ENCODE measurements around the gene IFT80.

Gene IFT80

DNA sequence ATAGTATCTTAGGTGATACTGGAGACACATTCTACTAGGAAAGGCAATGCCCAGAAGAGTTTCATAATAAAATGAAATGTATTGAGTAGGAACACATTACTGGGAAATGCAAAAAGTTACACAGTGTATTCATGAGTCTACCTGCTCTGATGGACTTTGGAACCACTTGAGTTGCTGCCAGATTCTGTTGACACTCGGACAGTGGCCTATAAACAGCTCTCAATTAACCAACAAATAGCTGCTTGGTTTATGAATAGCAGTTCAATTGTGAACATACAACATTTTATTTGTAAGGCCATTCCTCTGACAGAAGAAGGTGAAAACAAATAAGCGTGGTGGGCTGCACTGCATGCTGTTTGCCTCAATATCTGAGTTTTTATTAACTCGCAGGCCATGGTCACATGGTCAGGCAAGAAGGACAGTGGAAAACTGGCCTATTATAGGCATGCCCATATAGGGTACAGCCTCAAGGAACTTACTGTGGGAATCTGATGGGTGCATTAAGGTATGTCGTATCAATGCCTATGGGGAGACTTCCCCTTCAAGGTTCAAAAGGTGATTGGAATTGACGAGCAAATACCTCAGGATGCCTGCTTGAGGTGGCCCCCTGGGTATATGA is 107.6 kb downstream of the IFT80 start:
- TF ChIP-seq GATA2 (IDR thresholded peaks at IDR 0.05; ENCODE audit: low read depth, low read length) (no peak), GATA3 (IDR thresholded peaks at IDR 0.05; ENCODE audit: low read depth, low read length) (no peak)

DNA sequence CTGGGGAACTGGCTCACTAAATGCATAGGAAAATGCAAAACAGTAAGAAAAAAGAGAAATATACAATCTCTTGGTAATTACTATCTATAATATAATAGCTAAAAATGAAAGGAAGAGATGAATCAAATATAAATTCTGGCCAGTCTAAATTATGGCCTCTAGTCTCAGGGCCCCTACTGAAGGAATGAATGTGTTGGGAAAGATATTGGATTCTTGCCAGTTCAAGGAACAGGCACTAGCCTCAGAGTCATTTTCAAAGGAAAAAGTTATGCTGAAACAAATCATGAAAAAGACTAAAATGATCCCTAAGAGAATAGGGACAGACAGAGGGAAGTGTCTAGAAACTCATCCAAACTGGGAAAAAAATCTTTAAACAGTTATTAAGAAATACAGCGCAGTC is 111.4 kb downstream of the IFT80 start:
- TF ChIP-seq GATA3 (IDR thresholded peaks at IDR 0.05; ENCODE audit: low read depth, low read length) (no peak), GATA2 (IDR thresholded peaks at IDR 0.05; ENCODE audit: low read depth, low read length) (no peak)

DNA sequence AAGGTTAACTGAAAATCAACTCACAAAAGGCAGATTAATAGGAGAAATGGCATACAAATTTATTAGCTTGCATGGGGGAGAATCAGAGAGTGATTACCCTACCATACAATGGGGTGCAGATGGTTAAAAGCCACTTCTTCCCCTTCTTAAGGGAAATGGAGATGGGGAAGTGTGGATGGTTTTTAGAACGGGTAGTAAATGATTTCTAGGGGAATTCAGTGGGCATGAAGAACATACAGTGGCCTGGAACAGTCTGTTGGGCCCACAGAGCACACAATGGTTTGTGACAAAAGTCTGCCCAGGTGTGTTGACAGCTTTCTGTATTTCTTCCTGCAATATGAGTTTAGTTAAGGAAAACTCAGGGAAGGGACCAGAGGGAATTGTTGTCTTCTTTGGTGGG is 112.8 kb downstream of the IFT80 start:
- TF ChIP-seq GATA3 (IDR thresholded peaks at IDR 0.05; ENCODE audit: low read depth, low read length) = no peak
- TF ChIP-seq GATA2 (IDR thresholded peaks at IDR 0.05; ENCODE audit: low read depth, low read length) = no peak

DNA sequence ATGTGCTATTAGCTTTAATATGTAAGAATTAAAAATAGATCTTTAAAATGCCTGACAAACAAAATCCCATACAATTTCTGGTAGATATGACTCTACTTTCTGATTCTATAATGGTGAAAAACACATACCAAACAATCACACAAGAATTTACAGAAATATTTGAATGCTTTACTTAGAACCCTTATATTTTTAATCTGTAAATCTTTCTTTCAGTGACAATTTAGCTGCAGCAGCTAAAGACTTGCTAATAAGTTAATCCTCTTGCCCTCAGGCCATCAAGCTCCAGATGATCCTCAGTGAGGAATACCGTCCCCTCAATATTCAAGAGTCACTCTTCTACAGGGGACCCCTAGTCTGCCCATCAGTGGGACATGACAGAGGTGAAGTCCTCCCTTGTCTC is 118.2 kb downstream of the IFT80 start:
- TF ChIP-seq GATA3 (IDR thresholded peaks at IDR 0.05; ENCODE audit: low read depth, low read length) (no peak), GATA2 (IDR thresholded peaks at IDR 0.05; ENCODE audit: low read depth, low read length) (no peak)

DNA sequence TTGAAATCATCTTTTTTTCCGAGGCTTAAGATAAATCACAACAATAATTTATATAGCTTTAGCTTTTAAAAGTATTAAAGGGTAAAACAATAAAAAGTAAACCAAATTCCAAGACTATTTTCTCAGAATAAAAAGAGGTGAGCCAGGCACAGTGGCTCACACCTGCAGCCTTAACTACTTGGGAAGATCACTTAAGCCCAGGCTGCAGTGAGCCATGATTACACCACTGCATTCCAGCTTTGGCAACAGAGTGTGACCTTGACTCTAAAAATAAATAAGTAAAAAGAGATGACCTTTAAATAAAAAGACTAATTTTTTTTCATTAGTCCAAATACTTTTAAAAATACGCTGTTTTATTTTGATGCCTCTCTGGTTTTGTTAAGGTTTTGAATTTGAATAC is 119.4 kb downstream of the IFT80 start:
- TF ChIP-seq GATA3 (IDR thresholded peaks at IDR 0.05; ENCODE audit: low read depth, low read length) = no peak

DNA sequence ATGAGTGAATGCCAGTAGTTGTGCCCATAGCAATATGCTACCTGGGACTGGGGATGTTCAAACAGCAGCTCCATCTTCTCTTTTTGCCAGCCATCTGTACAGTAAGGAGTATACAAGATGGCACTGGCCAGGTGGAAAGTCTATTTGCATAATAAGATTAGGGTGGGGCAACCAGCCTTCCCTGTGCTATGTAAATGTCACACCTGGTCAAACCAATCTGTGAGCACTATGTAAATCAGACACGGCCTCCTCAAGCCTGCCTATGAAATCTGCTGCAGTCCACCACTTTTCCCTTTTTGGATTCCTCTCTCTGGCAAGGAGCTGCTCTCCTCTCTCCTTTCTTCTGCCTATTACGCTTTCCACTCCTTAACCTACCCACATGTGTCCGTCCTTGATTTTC is 120.8 kb downstream of the IFT80 start:
- TF ChIP-seq GATA2 (IDR thresholded peaks at IDR 0.05; ENCODE audit: low read depth, low read length) (no peak), GATA3 (IDR thresholded peaks at IDR 0.05; ENCODE audit: low read depth, low read length) (no peak)

DNA sequence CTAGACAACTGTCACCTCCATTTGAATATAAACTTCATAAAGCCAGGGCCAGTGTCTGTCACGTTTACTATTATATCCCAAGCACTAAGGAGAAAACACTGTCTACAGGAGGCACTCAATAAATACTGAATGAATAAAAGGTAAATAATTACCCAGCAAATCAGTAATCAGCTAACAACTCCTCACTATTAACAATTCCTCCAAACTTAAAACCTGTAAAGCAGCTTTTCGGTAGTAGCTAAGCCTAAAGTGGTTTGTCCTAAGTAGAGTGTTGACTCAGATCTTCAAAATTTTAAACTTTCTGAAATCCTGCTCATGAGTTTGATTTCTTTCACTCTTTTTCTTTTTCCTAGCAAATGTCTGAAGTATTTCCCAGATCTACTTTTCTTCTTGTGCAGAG is 133.9 kb downstream of the IFT80 start:
- TF ChIP-seq GATA3 (IDR thresholded peaks at IDR 0.05; ENCODE audit: low read depth, low read length) = no peak
- TF ChIP-seq GATA2 (IDR thresholded peaks at IDR 0.05; ENCODE audit: low read depth, low read length) = no peak

DNA sequence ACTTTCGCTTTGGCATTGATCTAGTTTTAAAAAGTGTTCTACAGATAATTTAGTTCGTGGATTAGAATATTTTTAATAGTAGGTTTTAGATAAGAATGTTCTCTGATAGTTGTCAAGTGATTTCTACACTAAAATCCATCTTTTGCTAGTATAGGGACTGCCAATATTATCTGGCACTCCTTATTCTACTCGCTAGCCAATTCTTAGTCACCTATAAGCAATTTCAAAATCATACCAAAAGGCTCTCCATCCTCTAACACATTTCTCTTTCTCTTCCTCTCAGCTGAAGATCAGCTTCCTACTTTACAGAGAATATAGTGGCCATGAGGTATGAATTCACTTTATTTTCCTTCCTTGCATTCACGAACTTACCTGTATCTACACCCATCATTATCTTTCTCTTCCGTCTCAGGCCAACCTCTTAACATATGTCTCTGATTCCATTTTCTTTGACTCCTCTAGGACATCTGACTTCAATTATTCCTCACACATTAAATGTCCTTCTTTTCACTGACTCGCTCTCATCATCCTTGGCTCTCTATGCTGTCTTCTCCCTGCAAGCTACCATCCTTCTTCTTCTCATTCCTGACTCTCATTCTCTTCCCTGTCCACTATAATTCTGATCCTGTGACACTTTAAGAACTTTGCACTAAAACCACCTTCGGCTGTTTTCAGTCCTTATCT is 138.3 kb downstream of the IFT80 start:
- TF ChIP-seq GATA2 (IDR thresholded peaks at IDR 0.05; ENCODE audit: low read depth, low read length) (no peak), GATA3 (IDR thresholded peaks at IDR 0.05; ENCODE audit: low read depth, low read length) (no peak)

DNA sequence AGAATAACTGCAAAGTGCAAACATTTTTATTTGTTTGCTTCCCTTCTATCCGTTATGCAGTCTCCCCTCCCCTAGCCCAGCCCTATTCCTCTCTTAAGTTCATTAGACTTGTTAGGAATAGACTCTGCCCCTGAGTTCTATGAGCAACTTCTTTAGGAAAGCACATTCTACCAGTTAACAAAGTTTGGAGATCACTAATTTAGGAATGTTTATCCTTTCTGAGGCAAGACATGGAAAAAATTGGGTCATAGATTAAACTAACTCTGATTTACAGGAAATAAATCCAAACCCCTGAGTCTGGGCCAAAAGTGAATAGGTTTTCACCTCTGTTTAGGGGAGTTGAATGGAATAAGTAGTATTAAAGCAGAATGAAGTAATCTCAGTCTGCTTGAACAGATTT is 139.4 kb downstream of the IFT80 start:
- TF ChIP-seq GATA3 (IDR thresholded peaks at IDR 0.05; ENCODE audit: low read depth, low read length) = no peak
- TF ChIP-seq GATA2 (IDR thresholded peaks at IDR 0.05; ENCODE audit: low read depth, low read length) = no peak

DNA sequence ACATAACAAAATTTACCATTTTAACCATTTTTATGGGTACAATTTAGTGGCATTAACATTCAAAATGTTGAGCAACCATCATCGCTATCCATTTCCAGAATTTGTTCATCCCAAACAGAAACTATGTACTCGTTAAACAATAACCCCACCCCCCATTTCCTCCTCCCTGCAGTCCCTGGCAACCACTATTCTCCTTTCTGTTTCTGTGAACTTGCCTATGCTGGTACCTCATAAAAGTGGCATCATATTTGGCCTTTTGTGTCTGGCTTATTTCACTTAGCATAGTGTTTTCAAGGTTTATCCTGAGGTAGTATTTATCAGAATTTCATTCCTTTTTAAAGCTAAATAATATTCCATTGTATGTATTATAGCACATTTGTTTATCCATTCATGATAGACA is 141.4 kb downstream of the IFT80 start:
- TF ChIP-seq GATA3 (IDR thresholded peaks at IDR 0.05; ENCODE audit: low read depth, low read length) (no peak), GATA2 (IDR thresholded peaks at IDR 0.05; ENCODE audit: low read depth, low read length) (no peak)

DNA sequence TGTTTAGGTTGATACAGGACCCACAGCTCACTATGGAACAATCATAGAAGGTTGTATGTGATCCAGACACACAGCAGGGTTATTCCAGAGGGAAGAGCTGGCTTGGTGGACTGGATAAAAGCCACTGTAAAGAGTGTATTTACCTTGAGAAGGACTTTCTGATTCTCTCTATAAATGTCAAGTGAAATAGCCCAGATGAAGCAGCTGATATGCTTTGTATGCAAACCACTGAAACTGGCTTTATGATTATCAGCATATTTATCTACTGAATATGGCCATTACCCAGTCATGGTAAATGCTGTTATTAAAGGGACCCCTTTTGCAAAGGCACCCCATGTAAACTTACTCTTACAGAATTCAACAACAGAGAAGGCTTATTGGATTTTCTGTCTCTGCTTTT is 145.7 kb downstream of the IFT80 start:
- TF ChIP-seq GATA3 (IDR thresholded peaks at IDR 0.05; ENCODE audit: low read depth, low read length) = no peak
- no peak for TF ChIP-seq GATA2 (IDR thresholded peaks at IDR 0.05; ENCODE audit: low read depth, low read length)

DNA sequence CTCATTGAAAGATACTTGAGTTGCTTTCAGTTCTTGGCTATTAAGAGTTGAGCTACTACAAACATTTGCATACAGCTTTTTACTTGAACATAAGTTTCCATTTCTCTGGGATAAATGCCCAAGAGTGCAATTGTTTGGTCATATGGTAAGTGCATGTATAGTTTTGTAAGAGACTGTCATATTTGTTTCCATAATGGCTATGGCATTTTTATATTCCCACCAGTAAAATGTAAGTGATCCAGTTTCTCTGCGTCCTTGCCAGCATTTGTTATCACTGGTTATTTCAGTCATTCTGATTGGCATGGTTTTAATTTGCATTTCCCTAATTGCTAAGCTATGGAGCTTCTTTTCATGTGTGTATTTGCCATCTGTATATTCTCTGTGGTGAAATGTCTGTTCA is 151.3 kb downstream of the IFT80 start:
- no peak for TF ChIP-seq GATA2 (IDR thresholded peaks at IDR 0.05; ENCODE audit: low read depth, low read length)
- no peak for TF ChIP-seq GATA3 (IDR thresholded peaks at IDR 0.05; ENCODE audit: low read depth, low read length)

DNA sequence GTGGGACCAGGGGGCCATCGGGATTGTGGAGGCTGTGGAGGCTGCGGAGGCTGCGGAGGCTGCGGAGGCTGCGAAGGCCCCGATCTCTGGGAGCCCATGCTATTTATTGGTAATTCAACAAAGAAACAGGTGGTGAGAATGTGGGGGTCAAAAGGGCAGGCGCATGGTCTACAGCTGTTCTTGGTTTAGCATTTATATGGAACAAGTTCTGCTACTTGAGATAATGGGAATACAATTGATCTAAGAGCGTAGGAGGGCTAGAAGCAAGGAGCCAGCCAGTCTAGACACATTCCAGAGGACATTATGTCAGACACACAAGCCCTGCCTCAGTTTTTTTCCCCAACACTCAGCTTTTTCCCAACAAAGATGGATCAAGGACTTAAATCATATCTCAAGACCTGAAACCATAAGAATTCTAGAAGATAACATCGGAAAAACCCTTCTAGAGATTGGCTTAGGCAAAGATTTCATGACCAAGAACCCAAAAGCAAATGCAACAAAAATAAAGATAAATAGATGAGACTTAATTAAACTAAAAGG is 153.7 kb downstream of the IFT80 start:
- TF ChIP-seq GATA2 (IDR thresholded peaks at IDR 0.05; ENCODE audit: low read depth, low read length) = no peak
- no peak for TF ChIP-seq GATA3 (IDR thresholded peaks at IDR 0.05; ENCODE audit: low read depth, low read length)

DNA sequence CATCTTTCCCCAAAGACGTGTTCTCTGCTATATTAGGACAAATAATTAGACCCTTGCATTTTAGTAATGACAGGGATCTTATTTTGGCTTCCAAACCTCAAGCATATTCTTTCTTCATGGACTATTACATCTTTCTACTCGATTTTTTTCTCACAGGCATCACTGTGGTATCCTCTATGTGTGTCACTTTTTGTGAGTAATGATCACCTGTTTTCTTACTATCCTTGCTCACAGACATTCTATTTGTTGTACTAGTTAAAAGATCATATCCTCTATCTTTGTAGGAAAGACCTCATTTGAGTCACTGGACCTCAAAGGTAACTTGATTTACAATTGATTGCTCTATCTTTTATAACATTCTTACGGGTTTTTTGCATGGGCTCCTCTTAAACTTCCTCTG is 167.0 kb downstream of the IFT80 start:
- TF ChIP-seq GATA3 (IDR thresholded peaks at IDR 0.05; ENCODE audit: low read depth, low read length) (no peak), GATA2 (IDR thresholded peaks at IDR 0.05; ENCODE audit: low read depth, low read length) (no peak)

DNA sequence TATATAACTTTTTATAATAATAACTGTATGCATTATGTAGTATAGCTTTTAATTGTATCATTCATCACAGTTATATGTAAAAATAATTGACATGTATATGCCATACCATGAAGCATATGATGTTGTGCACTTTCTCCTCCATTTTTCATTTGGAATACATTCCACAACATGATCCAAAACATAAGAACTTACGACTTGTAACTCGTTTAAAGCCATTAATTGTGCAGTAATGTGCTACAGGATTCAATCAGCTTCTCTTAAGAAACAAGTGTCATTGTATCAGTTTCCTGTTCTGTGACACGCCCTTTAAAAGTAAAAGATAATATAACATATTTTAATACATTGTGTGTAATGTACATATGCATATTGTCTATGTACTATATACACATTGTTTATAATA is 171.6 kb downstream of the IFT80 start:
- TF ChIP-seq GATA2 (IDR thresholded peaks at IDR 0.05; ENCODE audit: low read depth, low read length) (no peak), GATA3 (IDR thresholded peaks at IDR 0.05; ENCODE audit: low read depth, low read length) (no peak)
